NT2/D1 (cell line): Measurements from ENCODE around the gene NCS1.

Source experiments
- DNase-seq: peaks from one replicate; pipeline ENCODE4 v3.0.0-alpha.2; 2011; ENCODE audit warnings: low read depth, low spot score
- H3K27me3 ChIP-seq: 2 replicates; pipeline ENCODE4 v1.6.0; 2011; ENCODE audit warnings: mild to moderate bottlenecking; ENCODE audit not compliant: insufficient read length, insufficient read depth
- H3K36me3 ChIP-seq: 2 replicates; pipeline ENCODE4 v1.6.1; 2011; ENCODE audit warnings: mild to moderate bottlenecking, low read length, mixed read lengths; ENCODE audit not compliant: insufficient read depth, insufficient read length
- H3K4me1 ChIP-seq: 2 replicates; pipeline ENCODE4 v1.5.1; 2011; ENCODE audit not compliant: insufficient read depth, insufficient read length
- H3K4me3 ChIP-seq: 2 replicates; pipeline ENCODE4 v1.5.1; 2011; ENCODE audit warnings: low read depth; ENCODE audit not compliant: insufficient read length
- H3K9ac ChIP-seq: 2 replicates; pipeline ENCODE4 v1.6.0; 2011; ENCODE audit warnings: low read depth; ENCODE audit not compliant: insufficient read length
- H3K9me3 ChIP-seq: 2 replicates; pipeline ENCODE4 v1.5.1; 2011; ENCODE audit warnings: mild to moderate bottlenecking, low read length; ENCODE audit not compliant: insufficient read depth
- SUZ12 ChIP-seq: IDR thresholded peaks from 2 replicates; pipeline ENCODE4 v1.6.1; 2011; ENCODE audit not compliant: insufficient read length, insufficient read depth; ENCODE audit errors: extremely low read depth
- YY1 ChIP-seq: IDR thresholded peaks from 2 replicates; pipeline ENCODE4 v1.6.1; 2011; ENCODE audit not compliant: insufficient read length, insufficient read depth
- ZNF274 ChIP-seq: IDR thresholded peaks from 2 replicates; pipeline ENCODE4 v1.6.1; 2011; ENCODE audit warnings: mild to moderate bottlenecking, low read depth, low read length

Gene NCS1

GRCh38 chr9:130217838-130218237 is 45.6 kb downstream of the NCS1 start:
- H3K9ac ChIP-seq, result no peak overlapping the region
- peaks cover 33% of the 10 kb centered on the region for H3K4me1 ChIP-seq
- no peak for DNase-seq
- TF ChIP-seq ZNF274, result no peak
- no peak for TF ChIP-seq YY1
- no peak for TF ChIP-seq SUZ12
- H3K36me3 ChIP-seq, result peaks cover 42% of the 10 kb centered on the region
- H3K27me3 ChIP-seq, result no peaks in the 10 kb centered on the region
- no peak overlapping the region for H3K4me3 ChIP-seq
- H3K9me3 ChIP-seq, result no peaks in the 10 kb centered on the region

GRCh38 chr9:130219661-130220096 is 47.5 kb downstream of the NCS1 start:
- H3K4me3 ChIP-seq, result no peak overlapping the region
- no peak for DNase-seq
- no peak for TF ChIP-seq YY1
- TF ChIP-seq ZNF274, result no peak
- no peak for TF ChIP-seq SUZ12
- no peaks in the 10 kb centered on the region for H3K27me3 ChIP-seq
- peaks cover 50% of the 10 kb centered on the region for H3K36me3 ChIP-seq
- H3K9ac ChIP-seq, result peak overlapping the region; percentile 71
- H3K9me3 ChIP-seq, result no peaks in the 10 kb centered on the region
- peaks cover 25% of the 10 kb centered on the region for H3K4me1 ChIP-seq

- Histone ChIP-seq H3K4me3 (no peak overlapping the region), H3K9ac (peak overlapping the region; percentile 71), H3K4me1 (peaks cover 18% of the 10 kb centered on the region), H3K27me3 (no peaks in the 10 kb centered on the region), H3K9me3 (no peaks in the 10 kb centered on the region), H3K36me3 (peaks cover 50% of the 10 kb centered on the region)
- no peak for TF ChIP-seq SUZ12
- TF ChIP-seq YY1, result no peak
- TF ChIP-seq ZNF274, result no peak
- peak; percentile 38 for DNase-seq
Measured at GRCh38 chr9:130220352-130220751, 48.1 kb downstream of the NCS1 start.

- Histone ChIP-seq H3K4me1 (peaks cover 12% of the 10 kb centered on the region), H3K36me3 (peaks cover 61% of the 10 kb centered on the region), H3K9me3 (peaks cover 5% of the 10 kb centered on the region; the same call in 1 of the 2 replicates), H3K4me3 (no peak overlapping the region), H3K27me3 (no peaks in the 10 kb centered on the region), H3K9ac (no peak overlapping the region)
- no peak for DNase-seq
- TF ChIP-seq ZNF274, result no peak
- TF ChIP-seq SUZ12, result no peak
- no peak for TF ChIP-seq YY1
Measured at GRCh38 chr9:130222833-130223232, 50.6 kb downstream of the NCS1 start.

- no peak overlapping the region for H3K4me3 ChIP-seq
- peaks cover 1% of the 10 kb centered on the region for H3K4me1 ChIP-seq
- no peak for TF ChIP-seq ZNF274
- no peaks in the 10 kb centered on the region for H3K27me3 ChIP-seq
- H3K36me3 ChIP-seq, result peaks cover 53% of the 10 kb centered on the region
- no peak for DNase-seq
- H3K9me3 ChIP-seq, result peaks cover 7% of the 10 kb centered on the region; the same call in 1 of the 2 replicates
- no peak overlapping the region for H3K9ac ChIP-seq
Measured at GRCh38 chr9:130225071-130225470, 52.9 kb downstream of the NCS1 start.

- H3K4me3 ChIP-seq, result no peak overlapping the region
- TF ChIP-seq SUZ12 (no peak), ZNF274 (no peak), YY1 (no peak)
- H3K9me3 ChIP-seq, result peaks cover 7% of the 10 kb centered on the region; the same call in 1 of the 2 replicates
- no peaks in the 10 kb centered on the region for H3K4me1 ChIP-seq
- H3K27me3 ChIP-seq, result no peaks in the 10 kb centered on the region
- no peak overlapping the region for H3K9ac ChIP-seq
- peaks cover 53% of the 10 kb centered on the region for H3K36me3 ChIP-seq
- DNase-seq, result no peak
Measured at GRCh38 chr9:130225586-130225985, 53.4 kb downstream of the NCS1 start.

GRCh38 chr9:130226112-130226511 is 53.9 kb downstream of the NCS1 start:
- H3K4me1 ChIP-seq, result no peaks in the 10 kb centered on the region
- H3K36me3 ChIP-seq, result peaks cover 53% of the 10 kb centered on the region
- peaks cover 7% of the 10 kb centered on the region; the same call in 1 of the 2 replicates for H3K9me3 ChIP-seq
- no peak overlapping the region for H3K4me3 ChIP-seq
- no peak overlapping the region for H3K9ac ChIP-seq
- H3K27me3 ChIP-seq, result no peaks in the 10 kb centered on the region
- no peak for TF ChIP-seq SUZ12
- TF ChIP-seq ZNF274, result no peak
- TF ChIP-seq YY1, result no peak
- DNase-seq, result no peak

GRCh38 chr9:130227833-130228232 is 55.6 kb downstream of the NCS1 start:
- TF ChIP-seq ZNF274 (no peak), SUZ12 (no peak), YY1 (no peak)
- Histone ChIP-seq H3K9ac (no peak overlapping the region), H3K27me3 (no peaks in the 10 kb centered on the region), H3K36me3 (peaks cover 56% of the 10 kb centered on the region), H3K9me3 (peaks cover 7% of the 10 kb centered on the region; the same call in 1 of the 2 replicates), H3K4me3 (no peak overlapping the region), H3K4me1 (peaks cover 2% of the 10 kb centered on the region)
- no peak for DNase-seq
